HepG2 (cell line): Measurements from ENCODE around the gene TXN. TPM values are rescaled to one million over a fixed set of nuclear protein-coding genes. Genes with fewer than 3 reads are reported as not detected.

ENCODE experiments used
- BHLHE40 ChIP-seq: IDR thresholded peaks from 2 replicates; pipeline ENCODE4 v1.6.1; 2011; ENCODE audit warnings: low read length, improper control_type of control experiment
- FOXM1 ChIP-seq: sonication (generic); formaldehyde crosslinking; IDR thresholded peaks from 2 replicates; pipeline ENCODE4 v1.5.0; 2020; ENCODE audit warnings: missing genetic modification reagents
- GATAD1 ChIP-seq: IDR thresholded peaks from 2 replicates; pipeline ENCODE4 v1.6.1; 2016; ENCODE audit warnings: missing genetic modification reagents, missing compliant biosample characterization
- GTF3A ChIP-seq: sonication (generic); formaldehyde crosslinking; conservative IDR thresholded peaks from 2 replicates; pipeline ENCODE4 v1.4.0; 2020; ENCODE audit warnings: mild to moderate bottlenecking, missing genetic modification reagents
- HOXA5 ChIP-seq: sonication (generic); formaldehyde crosslinking; IDR thresholded peaks from 2 replicates; pipeline ENCODE4 v1.4.0; 2020; ENCODE audit warnings: missing genetic modification reagents
- KDM6A ChIP-seq: IDR thresholded peaks from 2 replicates; pipeline ENCODE4 v1.6.1; 2016; ENCODE audit warnings: low read depth
- MAF1 ChIP-seq: sonication (generic); formaldehyde crosslinking; IDR thresholded peaks from 2 replicates; pipeline ENCODE4 v1.5.0; 2020; ENCODE audit warnings: missing genetic modification reagents, borderline replicate concordance
- NRL ChIP-seq: sonication (generic); formaldehyde crosslinking; IDR thresholded peaks from 2 replicates; pipeline ENCODE4 v1.5.0; 2020; ENCODE audit warnings: missing genetic modification reagents, mild to moderate bottlenecking, moderate library complexity, borderline replicate concordance
- RFX1 ChIP-seq: fragments of 450-650 bp; IDR thresholded peaks from 2 replicates; pipeline ENCODE4 v1.6.1; 2017
- SOX13 ChIP-seq, 3 experiments: fragments of 450-650 bp in 1 of 3; sonication (generic) in 1 of 3; formaldehyde crosslinking in 1 of 3; IDR thresholded peaks in 2 of 3; conservative IDR thresholded peaks in 1 of 3; 2 replicates each; pipeline versions ENCODE4 v1.5.0 to v1.6.1; 2016 to 2020; ENCODE audit warnings: antibody characterized with exemption in 1 of 3, mild to moderate bottlenecking in 1 of 3, missing compliant biosample characterization in 1 of 3, missing genetic modification reagents in 1 of 3, moderate library complexity in 1 of 3
- ZNF160 ChIP-seq: sonication (generic); formaldehyde crosslinking; IDR thresholded peaks from 2 replicates; pipeline ENCODE4 v1.8.0; 2022; ENCODE audit warnings: mild to moderate bottlenecking, inconsistent platforms, missing genetic modification reagents
- ZNF446 ChIP-seq: sonication (generic); formaldehyde crosslinking; IDR thresholded peaks from 2 replicates; pipeline ENCODE4 v1.5.0; 2020; ENCODE audit warnings: mild to moderate bottlenecking, missing genetic modification reagents
- polyA plus RNA-seq, 8 experiments: library from polyadenylated mRNA; depleted of rRNA in 3 of 8; stranded (reverse) in 7 of 8; unstranded in 1 of 8; fragments of >200 nt; fragmentation: Illumina TruSeq in 4 of 8; extraction: Trizol in 4 of 8; gene quantifications; 2 replicates each; pipeline versions ENCODE4 v1.2.1 to v1.2.3, GENCODE V29; 2011 to 2016; ENCODE audit warnings: low read depth in 4 of 8, missing spikeins in 1 of 8, mixed read lengths in 1 of 8; ENCODE audit not compliant: insufficient read depth in 1 of 8
- total RNA-seq, 5 experiments: library from RNA; depleted of rRNA; stranded (reverse); fragments of >200 nt; fragmentation: Illumina TruSeq; extraction: Trizol; gene quantifications; 2 replicates each; pipeline ENCODE4 v1.2.3, GENCODE V29; 2016; ENCODE audit warnings: low read depth in 1 of 5
- TF ChIP-seq, protein P1 (sequence below): sonication (generic); formaldehyde crosslinking; IDR thresholded peaks from 2 replicates; pipeline ENCODE4 v1.8.0; 2022; ENCODE audit warnings: mild to moderate bottlenecking, missing genetic modification reagents; ENCODE audit not compliant: insufficient replicate concordance
- TF ChIP-seq, protein P2 (sequence below): IDR thresholded peaks from 2 replicates; pipeline ENCODE4 v1.6.1; 2012; ENCODE audit warnings: low read length, improper control_type of control experiment
- TF ChIP-seq, protein P3 (sequence below): IDR thresholded peaks from 2 replicates; pipeline ENCODE4 v1.6.1; 2016; ENCODE audit warnings: low read depth, missing genetic modification reagents, missing compliant biosample characterization
- TF ChIP-seq, protein P4 (sequence below): sonication (generic); formaldehyde crosslinking; IDR thresholded peaks from 2 replicates; pipeline ENCODE4 v1.9.0; 2021; ENCODE audit warnings: missing genetic modification reagents, borderline replicate concordance

TXN gene
- total and polyA plus RNA-seq, 2 of the 13 experiments (the other 11 are each of a cell fraction or from before 2014, with no cell fraction given): 364 to 470 TPM

GRCh38 chr9:110256380-110257096 is at the start of gene TXN (continued):
- TF ChIP-seq SOX13 (IDR thresholded peaks at IDR 0.05) (peak; percentile 27; the same call in 1 of the 2 replicates), SOX13 (CRISPR knock-in tag; conservative IDR thresholded peaks at IDR 0.05 in 1 of 2, IDR thresholded peaks at IDR 0.05 in 1 of 2) (0 out of 4 replicates have a peak, but pooled peaks of 1 of the 2 experiments have one; percentile 26), GATAD1 (CRISPR knock-in tag) (0 out of 2 replicates have a peak, but pooled peaks have one; percentile 47), BHLHE40 (peak; percentile 46; the same call in 1 of the 2 replicates), GTF3A (CRISPR knock-in tag) (no peak), KDM6A (no peak), HOXA5 (CRISPR knock-in tag) (peak; percentile 15; the same call in 1 of the 2 replicates), ZNF160 (CRISPR knock-in tag) (peak; percentile 59; the same call in 1 of the 2 replicates), RFX1 (no peak), FOXM1 (no peak), MAF1 (no peak), NRL (CRISPR knock-in tag) (peak; percentile 58; the same call in 1 of the 2 replicates), ZNF446 (CRISPR knock-in tag) (peak; percentile 61; the same call in 1 of the 2 replicates)
- TF ChIP-seq, protein P1, sequence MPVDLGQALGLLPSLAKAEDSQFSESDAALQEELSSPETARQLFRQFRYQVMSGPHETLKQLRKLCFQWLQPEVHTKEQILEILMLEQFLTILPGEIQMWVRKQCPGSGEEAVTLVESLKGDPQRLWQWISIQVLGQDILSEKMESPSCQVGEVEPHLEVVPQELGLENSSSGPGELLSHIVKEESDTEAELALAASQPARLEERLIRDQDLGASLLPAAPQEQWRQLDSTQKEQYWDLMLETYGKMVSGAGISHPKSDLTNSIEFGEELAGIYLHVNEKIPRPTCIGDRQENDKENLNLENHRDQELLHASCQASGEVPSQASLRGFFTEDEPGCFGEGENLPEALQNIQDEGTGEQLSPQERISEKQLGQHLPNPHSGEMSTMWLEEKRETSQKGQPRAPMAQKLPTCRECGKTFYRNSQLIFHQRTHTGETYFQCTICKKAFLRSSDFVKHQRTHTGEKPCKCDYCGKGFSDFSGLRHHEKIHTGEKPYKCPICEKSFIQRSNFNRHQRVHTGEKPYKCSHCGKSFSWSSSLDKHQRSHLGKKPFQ (CRISPR knock-in tag): peak; percentile 83
- TF ChIP-seq, protein P2, sequence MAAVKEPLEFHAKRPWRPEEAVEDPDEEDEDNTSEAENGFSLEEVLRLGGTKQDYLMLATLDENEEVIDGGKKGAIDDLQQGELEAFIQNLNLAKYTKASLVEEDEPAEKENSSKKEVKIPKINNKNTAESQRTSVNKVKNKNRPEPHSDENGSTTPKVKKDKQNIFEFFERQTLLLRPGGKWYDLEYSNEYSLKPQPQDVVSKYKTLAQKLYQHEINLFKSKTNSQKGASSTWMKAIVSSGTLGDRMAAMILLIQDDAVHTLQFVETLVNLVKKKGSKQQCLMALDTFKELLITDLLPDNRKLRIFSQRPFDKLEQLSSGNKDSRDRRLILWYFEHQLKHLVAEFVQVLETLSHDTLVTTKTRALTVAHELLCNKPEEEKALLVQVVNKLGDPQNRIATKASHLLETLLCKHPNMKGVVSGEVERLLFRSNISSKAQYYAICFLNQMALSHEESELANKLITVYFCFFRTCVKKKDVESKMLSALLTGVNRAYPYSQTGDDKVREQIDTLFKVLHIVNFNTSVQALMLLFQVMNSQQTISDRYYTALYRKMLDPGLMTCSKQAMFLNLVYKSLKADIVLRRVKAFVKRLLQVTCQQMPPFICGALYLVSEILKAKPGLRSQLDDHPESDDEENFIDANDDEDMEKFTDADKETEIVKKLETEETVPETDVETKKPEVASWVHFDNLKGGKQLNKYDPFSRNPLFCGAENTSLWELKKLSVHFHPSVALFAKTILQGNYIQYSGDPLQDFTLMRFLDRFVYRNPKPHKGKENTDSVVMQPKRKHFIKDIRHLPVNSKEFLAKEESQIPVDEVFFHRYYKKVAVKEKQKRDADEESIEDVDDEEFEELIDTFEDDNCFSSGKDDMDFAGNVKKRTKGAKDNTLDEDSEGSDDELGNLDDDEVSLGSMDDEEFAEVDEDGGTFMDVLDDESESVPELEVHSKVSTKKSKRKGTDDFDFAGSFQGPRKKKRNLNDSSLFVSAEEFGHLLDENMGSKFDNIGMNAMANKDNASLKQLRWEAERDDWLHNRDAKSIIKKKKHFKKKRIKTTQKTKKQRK: no peak
- TF ChIP-seq, protein P3, sequence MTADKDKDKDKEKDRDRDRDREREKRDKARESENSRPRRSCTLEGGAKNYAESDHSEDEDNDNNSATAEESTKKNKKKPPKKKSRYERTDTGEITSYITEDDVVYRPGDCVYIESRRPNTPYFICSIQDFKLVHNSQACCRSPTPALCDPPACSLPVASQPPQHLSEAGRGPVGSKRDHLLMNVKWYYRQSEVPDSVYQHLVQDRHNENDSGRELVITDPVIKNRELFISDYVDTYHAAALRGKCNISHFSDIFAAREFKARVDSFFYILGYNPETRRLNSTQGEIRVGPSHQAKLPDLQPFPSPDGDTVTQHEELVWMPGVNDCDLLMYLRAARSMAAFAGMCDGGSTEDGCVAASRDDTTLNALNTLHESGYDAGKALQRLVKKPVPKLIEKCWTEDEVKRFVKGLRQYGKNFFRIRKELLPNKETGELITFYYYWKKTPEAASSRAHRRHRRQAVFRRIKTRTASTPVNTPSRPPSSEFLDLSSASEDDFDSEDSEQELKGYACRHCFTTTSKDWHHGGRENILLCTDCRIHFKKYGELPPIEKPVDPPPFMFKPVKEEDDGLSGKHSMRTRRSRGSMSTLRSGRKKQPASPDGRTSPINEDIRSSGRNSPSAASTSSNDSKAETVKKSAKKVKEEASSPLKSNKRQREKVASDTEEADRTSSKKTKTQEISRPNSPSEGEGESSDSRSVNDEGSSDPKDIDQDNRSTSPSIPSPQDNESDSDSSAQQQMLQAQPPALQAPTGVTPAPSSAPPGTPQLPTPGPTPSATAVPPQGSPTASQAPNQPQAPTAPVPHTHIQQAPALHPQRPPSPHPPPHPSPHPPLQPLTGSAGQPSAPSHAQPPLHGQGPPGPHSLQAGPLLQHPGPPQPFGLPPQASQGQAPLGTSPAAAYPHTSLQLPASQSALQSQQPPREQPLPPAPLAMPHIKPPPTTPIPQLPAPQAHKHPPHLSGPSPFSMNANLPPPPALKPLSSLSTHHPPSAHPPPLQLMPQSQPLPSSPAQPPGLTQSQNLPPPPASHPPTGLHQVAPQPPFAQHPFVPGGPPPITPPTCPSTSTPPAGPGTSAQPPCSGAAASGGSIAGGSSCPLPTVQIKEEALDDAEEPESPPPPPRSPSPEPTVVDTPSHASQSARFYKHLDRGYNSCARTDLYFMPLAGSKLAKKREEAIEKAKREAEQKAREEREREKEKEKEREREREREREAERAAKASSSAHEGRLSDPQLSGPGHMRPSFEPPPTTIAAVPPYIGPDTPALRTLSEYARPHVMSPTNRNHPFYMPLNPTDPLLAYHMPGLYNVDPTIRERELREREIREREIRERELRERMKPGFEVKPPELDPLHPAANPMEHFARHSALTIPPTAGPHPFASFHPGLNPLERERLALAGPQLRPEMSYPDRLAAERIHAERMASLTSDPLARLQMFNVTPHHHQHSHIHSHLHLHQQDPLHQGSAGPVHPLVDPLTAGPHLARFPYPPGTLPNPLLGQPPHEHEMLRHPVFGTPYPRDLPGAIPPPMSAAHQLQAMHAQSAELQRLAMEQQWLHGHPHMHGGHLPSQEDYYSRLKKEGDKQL (CRISPR knock-in tag): no peak
- TF ChIP-seq, protein P4, sequence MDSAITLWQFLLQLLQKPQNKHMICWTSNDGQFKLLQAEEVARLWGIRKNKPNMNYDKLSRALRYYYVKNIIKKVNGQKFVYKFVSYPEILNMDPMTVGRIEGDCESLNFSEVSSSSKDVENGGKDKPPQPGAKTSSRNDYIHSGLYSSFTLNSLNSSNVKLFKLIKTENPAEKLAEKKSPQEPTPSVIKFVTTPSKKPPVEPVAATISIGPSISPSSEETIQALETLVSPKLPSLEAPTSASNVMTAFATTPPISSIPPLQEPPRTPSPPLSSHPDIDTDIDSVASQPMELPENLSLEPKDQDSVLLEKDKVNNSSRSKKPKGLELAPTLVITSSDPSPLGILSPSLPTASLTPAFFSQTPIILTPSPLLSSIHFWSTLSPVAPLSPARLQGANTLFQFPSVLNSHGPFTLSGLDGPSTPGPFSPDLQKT (CRISPR knock-in tag): 0 out of 2 replicates have a peak, but pooled peaks have one; percentile 44
